IPS DF 19.7 (cell line): ENCODE measurements around the gene BST1.
"Not testable (repeated sequence)": the region's sequence is repeated elsewhere in the genome, so short reads cannot be mapped to it uniquely, and the experiment has no call there.

Experiments
- DNase-seq: peaks from one replicate; pipeline ENCODE4 v3.0.0-alpha.2; 2013; ENCODE audit warnings: low read depth, low spot score

Gene BST1

GRCh38 chr4:15711762-15712161, 8.9 kb downstream of the BST1 start:
- no peak for DNase-seq

- DNase-seq = no peak
Observed at GRCh38 chr4:15712214-15712613, 9.3 kb downstream of the BST1 start.

- DNase-seq = no peak
Observed at GRCh38 chr4:15714141-15714540, 11.3 kb downstream of the BST1 start.

- no peak for DNase-seq
Observed at GRCh38 chr4:15714646-15715435, 12.0 kb downstream of the BST1 start.

- DNase-seq = no peak
Observed at GRCh38 chr4:15716115-15716514, 13.2 kb downstream of the BST1 start.

- no peak for DNase-seq
Observed at GRCh38 chr4:15717086-15717485, 14.2 kb downstream of the BST1 start.

GRCh38 chr4:15717657-15718416, 15.0 kb downstream of the BST1 start:
- DNase-seq = no peak

GRCh38 chr4:15718465-15718864, 15.6 kb downstream of the BST1 start:
- DNase-seq = no peak

GRCh38 chr4:15718959-15719358, 16.1 kb downstream of the BST1 start:
- DNase-seq = no peak

- DNase-seq = no peak
Observed at GRCh38 chr4:15719506-15719905, 16.6 kb downstream of the BST1 start.

- no peak for DNase-seq
Observed at GRCh38 chr4:15720851-15721250, 18.0 kb downstream of the BST1 start.

- DNase-seq = no peak
Observed at GRCh38 chr4:15725608-15726007, 22.7 kb downstream of the BST1 start.

- DNase-seq = no peak
Observed at GRCh38 chr4:15729910-15730533, 27.2 kb downstream of the BST1 start.

GRCh38 chr4:15733061-15733460, 30.2 kb downstream of the BST1 start:
- not testable (repeated sequence) for DNase-seq

- no peak for DNase-seq
Observed at GRCh38 chr4:15735536-15735935, 32.7 kb downstream of the BST1 start.

GRCh38 chr4:15736514-15737050, 33.7 kb downstream of the BST1 start:
- no peak for DNase-seq

GRCh38 chr4:15737255-15737654, 34.4 kb downstream of the BST1 start:
- no peak for DNase-seq

- no peak for DNase-seq
Observed at GRCh38 chr4:15738877-15739276, 36.0 kb downstream of the BST1 start.

- DNase-seq = no peak
Observed at GRCh38 chr4:15740764-15741404, 38.0 kb downstream of the BST1 start.

GRCh38 chr4:15742083-15742582, 39.3 kb downstream of the BST1 start:
- DNase-seq = no peak

GRCh38 chr4:15742637-15743036, 39.8 kb downstream of the BST1 start:
- DNase-seq = no peak
